SU-DHL-6 (cell line): ENCODE measurements around the gene RFX1.

Experiments used
- H2AFZ ChIP-seq: fragments of 200-600 bp; sonication (generic); 2 replicates; pipeline ENCODE4 v1.6.1; 2014; ENCODE audit warnings: low read depth, mild to moderate bottlenecking, moderate library complexity, mixed read lengths, antibody characterized with exemption, low read length; ENCODE audit not compliant: severe bottlenecking
- H3F3A ChIP-seq: fragments of 200-600 bp; shearing (Covaris generic); 2 replicates; pipeline ENCODE4 v1.6.0; 2016; ENCODE audit warnings: antibody characterized with exemption, mild to moderate bottlenecking; ENCODE audit not compliant: insufficient read depth
- H3K27ac ChIP-seq: fragments of 200-600 bp; sonication (generic); 2 replicates; pipeline ENCODE4 v1.5.1; 2016; ENCODE audit warnings: low read depth, mild to moderate bottlenecking, low read length, moderate library complexity, mixed read lengths
- H3K27me3 ChIP-seq: fragments of 200-600 bp; sonication (generic), shearing (Covaris generic); 2 replicates; pipeline ENCODE4 v1.6.0; 2014; ENCODE audit warnings: mild to moderate bottlenecking, low read length
- H3K36me3 ChIP-seq: fragments of 200-600 bp; sonication (generic); 2 replicates; pipeline ENCODE4 v1.6.1; 2014; ENCODE audit warnings: mild to moderate bottlenecking, low read length, mixed read lengths
- H3K4me2 ChIP-seq: fragments of 300-600, 200-600 bp; shearing (Covaris generic), sonication (generic); 2 replicates; pipeline ENCODE4 v1.6.0; 2014; ENCODE audit warnings: low read length, low read depth, mild to moderate bottlenecking; ENCODE audit not compliant: poor library complexity, severe bottlenecking
- H3K4me3 ChIP-seq: fragments of 200-600 bp; sonication (generic); 2 replicates; pipeline ENCODE4 v1.5.1; 2014; ENCODE audit warnings: antibody characterized with exemption, low read length, mild to moderate bottlenecking, mixed read lengths; ENCODE audit not compliant: insufficient read depth, poor library complexity, severe bottlenecking
- H3K79me2 ChIP-seq: fragments of 200-600 bp; sonication (generic); 2 replicates; pipeline ENCODE4 v1.6.1; 2014; ENCODE audit warnings: mild to moderate bottlenecking, low read length, moderate library complexity; ENCODE audit not compliant: insufficient read depth
- H3K9ac ChIP-seq: fragments of 200-600 bp; sonication (generic); 2 replicates; pipeline ENCODE4 v1.7.0; 2014; ENCODE audit warnings: mild to moderate bottlenecking, low read length
- H3K9me2 ChIP-seq: fragments of 200-600 bp; sonication (generic); replicated peaks from 2 replicates; pipeline ENCODE4 v1.6.1; 2014; ENCODE audit warnings: low read length; ENCODE audit not compliant: insufficient read depth
- H3K9me3 ChIP-seq: fragments of 200-600 bp; sonication (generic); 2 replicates; pipeline ENCODE4 v1.6.1; 2014; ENCODE audit warnings: low read length, mixed read lengths; ENCODE audit not compliant: insufficient read depth
- H4K20me1 ChIP-seq: fragments of 200-600 bp; sonication (generic); 2 replicates; pipeline ENCODE4 v1.6.1; 2014; ENCODE audit warnings: low read depth, mild to moderate bottlenecking, antibody characterized with exemption, low read length, moderate library complexity, mixed read lengths
- CTCF ChIP-seq: fragments of 200-600 bp; sonication (generic); IDR thresholded peaks from one replicate; pipeline ENCODE4 v1.5.1; 2017; ENCODE audit warnings: antibody characterized with exemption, mild to moderate bottlenecking, low read length, moderate library complexity; ENCODE audit not compliant: insufficient read depth, poor library complexity, severe bottlenecking
- EZH2phosphoT487 ChIP-seq: fragments of 200-600 bp; sonication (generic), shearing (Covaris generic); conservative IDR thresholded peaks from 2 replicates; pipeline ENCODE4 v1.6.1; 2018; ENCODE audit warnings: mild to moderate bottlenecking, antibody characterized with exemption, low read length, moderate library complexity, mixed read lengths

Gene RFX1

DNA sequence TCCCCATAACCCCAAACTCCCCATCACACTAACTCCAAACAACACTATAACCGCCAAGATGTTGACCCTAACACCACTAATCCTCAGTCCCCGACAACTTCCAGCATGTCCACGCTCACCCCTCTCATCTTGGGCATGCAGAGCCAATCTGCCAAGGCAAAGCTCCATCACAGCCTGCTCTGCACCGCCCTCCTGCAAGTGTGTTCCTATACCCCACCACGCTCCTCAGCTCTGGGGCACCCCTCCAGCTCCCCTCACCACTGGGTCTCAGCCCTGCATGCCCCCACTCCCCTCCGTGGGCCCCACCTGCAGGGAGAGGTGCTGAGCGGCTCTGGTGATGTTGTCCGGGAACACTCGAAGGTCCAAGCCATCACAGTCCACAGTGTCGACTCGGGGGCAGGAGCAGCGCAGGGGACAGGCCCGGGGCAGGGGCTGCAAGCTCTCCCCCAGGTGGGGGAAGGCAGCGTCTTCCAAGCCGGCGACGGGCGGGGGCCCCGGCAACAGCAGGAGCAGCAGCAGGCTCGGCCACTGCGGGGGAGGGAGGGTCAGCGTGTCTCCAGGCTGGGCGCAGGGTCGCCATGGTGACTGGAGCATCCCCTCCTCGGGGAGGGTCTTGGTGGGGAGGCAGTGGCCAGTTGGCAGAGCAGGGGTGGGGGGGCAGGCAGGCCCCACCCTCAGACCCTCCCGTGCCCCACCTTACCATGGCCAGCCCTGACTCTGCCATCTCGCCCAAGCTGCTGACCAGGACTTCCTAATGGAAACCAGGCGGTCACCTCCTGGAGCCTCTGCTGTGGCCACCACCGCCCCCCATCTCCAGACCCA, 68.4 kb downstream of the RFX1 start:
- no peaks in the 10 kb centered on the region for H3K9me2 ChIP-seq
- no peaks in the 10 kb centered on the region for H3F3A ChIP-seq
- H3K9me3 ChIP-seq: no peaks in the 10 kb centered on the region
- H3K36me3 ChIP-seq: no peaks in the 10 kb centered on the region
- no peaks in the 10 kb centered on the region for H3K27me3 ChIP-seq
- H3K79me2 ChIP-seq: no peaks in the 10 kb centered on the region
- no peak for TF ChIP-seq CTCF
- no peak for TF ChIP-seq EZH2phosphoT487
- no peaks in the 10 kb centered on the region for H4K20me1 ChIP-seq
- no peak overlapping the region for H3K4me2 ChIP-seq
- no peak overlapping the region for H3K4me3 ChIP-seq
- H2AFZ ChIP-seq: no peak overlapping the region
- H3K9ac ChIP-seq: no peak overlapping the region
- no peak overlapping the region for H3K27ac ChIP-seq

- Histone ChIP-seq H3K27ac (no peak overlapping the region), H3K36me3 (no peaks in the 10 kb centered on the region), H3K79me2 (no peaks in the 10 kb centered on the region), H4K20me1 (no peaks in the 10 kb centered on the region), H3F3A (no peaks in the 10 kb centered on the region), H3K9me2 (no peaks in the 10 kb centered on the region), H3K9me3 (no peaks in the 10 kb centered on the region), H2AFZ (no peak overlapping the region), H3K27me3 (no peaks in the 10 kb centered on the region), H3K4me3 (no peak overlapping the region), H3K9ac (no peak overlapping the region), H3K4me2 (no peak overlapping the region)
- no peak for TF ChIP-seq CTCF
- no peak for TF ChIP-seq EZH2phosphoT487
These were observed 70.2 kb downstream of the RFX1 start for GRCh38 chr19:13935765-13936510.

DNA sequence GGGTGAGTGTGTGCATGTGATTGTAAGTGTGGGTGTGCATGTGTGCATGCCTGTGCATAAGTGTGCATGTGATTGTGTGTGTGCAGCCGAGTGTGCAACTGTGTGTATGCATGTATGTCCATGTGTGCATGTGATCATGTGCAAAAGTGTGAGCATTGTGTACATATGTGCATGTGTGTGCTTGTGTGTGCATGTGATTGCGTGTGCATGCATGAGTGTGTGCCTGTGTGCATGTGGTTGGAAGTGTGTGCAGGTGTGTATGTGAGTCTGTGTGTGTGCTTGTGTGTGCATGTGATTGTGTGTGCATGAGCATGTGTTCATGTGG, 71.4 kb downstream of the RFX1 start:
- H3K4me2 ChIP-seq: no peak overlapping the region
- H4K20me1 ChIP-seq: no peaks in the 10 kb centered on the region
- H3K9ac ChIP-seq: no peak overlapping the region
- no peaks in the 10 kb centered on the region for H3F3A ChIP-seq
- H3K79me2 ChIP-seq: no peaks in the 10 kb centered on the region
- H3K36me3 ChIP-seq: no peaks in the 10 kb centered on the region
- no peak overlapping the region for H3K4me3 ChIP-seq
- no peaks in the 10 kb centered on the region for H3K9me2 ChIP-seq
- no peaks in the 10 kb centered on the region for H3K27me3 ChIP-seq
- H3K27ac ChIP-seq: no peak overlapping the region
- TF ChIP-seq CTCF: no peak
- TF ChIP-seq EZH2phosphoT487: no peak
- H3K9me3 ChIP-seq: no peaks in the 10 kb centered on the region
- no peak overlapping the region for H2AFZ ChIP-seq
